GM12801 (cell line): ENCODE measurements around the gene PHACTR1.

Experiments
- CTCF ChIP-seq: IDR thresholded peaks from one replicate; pipeline ENCODE4 v1.5.1; 2011; ENCODE audit warnings: control low read depth; ENCODE audit not compliant: insufficient read length; ENCODE audit errors: extremely low read depth

PHACTR1 gene

GRCh38 chr6:13272131-13273046 is 555.8 kb downstream of the PHACTR1 start:
- no peak for TF ChIP-seq CTCF

GRCh38 chr6:13273202-13273930 is 556.8 kb downstream of the PHACTR1 start:
- TF ChIP-seq CTCF, result no peak

- no peak for TF ChIP-seq CTCF
These were observed 557.6 kb downstream of the PHACTR1 start for GRCh38 chr6:13273931-13274706.

GRCh38 chr6:13274707-13275434 is 558.3 kb downstream of the PHACTR1 start:
- no peak for TF ChIP-seq CTCF

- TF ChIP-seq CTCF, result no peak
These were observed 558.9 kb downstream of the PHACTR1 start for GRCh38 chr6:13275435-13275989.

GRCh38 chr6:13277231-13277630 is 560.7 kb downstream of the PHACTR1 start:
- no peak for TF ChIP-seq CTCF
